MCF 10A (cell line): ENCODE results near the gene TCF25. TPM values are rescaled to one million over a fixed set of nuclear protein-coding genes. Genes with fewer than 3 reads are reported as not detected.

Source experiments
- BruUV-seq: library from RNA; stranded (reverse); fragments of 400-500 nt; replicated peaks from 2 replicates; lab custom pipeline; 2021; lab: Mats Ljungman, UMichigan
- CTCF ChIA-PET: fragments of 300-600 bp; sonication (Branson Sonifier 250); formaldehyde crosslinking; extraction: SDS; loops from one replicate; lab custom pipeline; 2021; ENCODE audit warnings: antibody characterized with exemption, inconsistent platforms; lab: Yijun Ruan, JAX
- POLR2A ChIA-PET: fragments of 300-600, 350-650 bp; sonication (Branson Sonifier 250); formaldehyde crosslinking; extraction: SDS; loops from one replicate; lab custom pipeline; 2020; ENCODE audit warnings: antibody characterized with exemption, inconsistent platforms; lab: Yijun Ruan, JAX
- DNase-seq: peaks from one replicate; pipeline ENCODE4 v3.0.0-alpha.2; 2018; ENCODE audit not compliant: unreplicated experiment
- H3K27ac Mint-ChIP-seq: one replicate; pipeline ENCODE4 v1.8.0; 2022; ENCODE audit warnings: mild to moderate bottlenecking, low read depth, mixed read lengths; ENCODE audit not compliant: unreplicated experiment
- H3K27me3 Mint-ChIP-seq: one replicate; pipeline ENCODE4 v1.8.0; 2022; ENCODE audit warnings: mixed read lengths; ENCODE audit not compliant: insufficient read depth, unreplicated experiment
- H3K36me3 Mint-ChIP-seq: one replicate; pipeline ENCODE4 v1.8.0; 2022; ENCODE audit warnings: mild to moderate bottlenecking, moderate library complexity, mixed read lengths; ENCODE audit not compliant: insufficient read depth, unreplicated experiment
- H3K4me1 Mint-ChIP-seq: one replicate; pipeline ENCODE4 v1.8.0; 2022; ENCODE audit warnings: mixed read lengths; ENCODE audit not compliant: insufficient read depth, unreplicated experiment
- H3K4me3 Mint-ChIP-seq: one replicate; pipeline ENCODE4 v1.8.0; 2022; ENCODE audit warnings: mild to moderate bottlenecking, moderate library complexity, mixed read lengths; ENCODE audit not compliant: unreplicated experiment
- H3K9me3 Mint-ChIP-seq: one replicate; pipeline ENCODE4 v1.8.0; 2022; ENCODE audit warnings: mixed read lengths; ENCODE audit not compliant: unreplicated experiment
- intact Hi-C: fragments of 100-400 bp; cut with micrococcal nuclease; formaldehyde crosslinking; loops from 2 replicates; pipeline ENCODE4 v1.14.1; 2022
- total RNA-seq: library from RNA; stranded (reverse); gene quantifications from 2 replicates; pipeline ENCODE4 v1.2.3, GENCODE V29; 2022
- TF ChIP-seq, protein P1 (sequence below): fragments of 200-600 bp; IDR thresholded peaks from one replicate; pipeline ENCODE4 v1.8.0; 2022; ENCODE audit warnings: antibody characterized with exemption, mild to moderate bottlenecking; ENCODE audit not compliant: unreplicated experiment

The TCF25 gene
- total RNA-seq, 1 experiment from 2014 or later: 239 TPM

GRCh38 chr16:89903908-89904515, 30.6 kb downstream of the TCF25 start:
- BruUV-seq: no TSS peak
- no peaks in the 10 kb centered on the region for H3K27me3 Mint-ChIP-seq
- no peak overlapping the region for H3K27ac Mint-ChIP-seq
- ChIA-PET POLR2A (interaction anchor here (1.1 kb wide), 1 partner anchor 18 kb away, joined by 4 read pairs; no protein-coding TSS in a partner anchor), CTCF (no interaction called here)
- TF ChIP-seq, protein P1, sequence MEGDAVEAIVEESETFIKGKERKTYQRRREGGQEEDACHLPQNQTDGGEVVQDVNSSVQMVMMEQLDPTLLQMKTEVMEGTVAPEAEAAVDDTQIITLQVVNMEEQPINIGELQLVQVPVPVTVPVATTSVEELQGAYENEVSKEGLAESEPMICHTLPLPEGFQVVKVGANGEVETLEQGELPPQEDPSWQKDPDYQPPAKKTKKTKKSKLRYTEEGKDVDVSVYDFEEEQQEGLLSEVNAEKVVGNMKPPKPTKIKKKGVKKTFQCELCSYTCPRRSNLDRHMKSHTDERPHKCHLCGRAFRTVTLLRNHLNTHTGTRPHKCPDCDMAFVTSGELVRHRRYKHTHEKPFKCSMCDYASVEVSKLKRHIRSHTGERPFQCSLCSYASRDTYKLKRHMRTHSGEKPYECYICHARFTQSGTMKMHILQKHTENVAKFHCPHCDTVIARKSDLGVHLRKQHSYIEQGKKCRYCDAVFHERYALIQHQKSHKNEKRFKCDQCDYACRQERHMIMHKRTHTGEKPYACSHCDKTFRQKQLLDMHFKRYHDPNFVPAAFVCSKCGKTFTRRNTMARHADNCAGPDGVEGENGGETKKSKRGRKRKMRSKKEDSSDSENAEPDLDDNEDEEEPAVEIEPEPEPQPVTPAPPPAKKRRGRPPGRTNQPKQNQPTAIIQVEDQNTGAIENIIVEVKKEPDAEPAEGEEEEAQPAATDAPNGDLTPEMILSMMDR: no peak
- DNase-seq: no peak
- H3K4me3 Mint-ChIP-seq: no peak overlapping the region
- intact Hi-C loops: no loop called here
- H3K9me3 Mint-ChIP-seq: no peaks in the 10 kb centered on the region
- H3K4me1 Mint-ChIP-seq: no peaks in the 10 kb centered on the region
- peaks cover 71% of the 10 kb centered on the region for H3K36me3 Mint-ChIP-seq

DNA sequence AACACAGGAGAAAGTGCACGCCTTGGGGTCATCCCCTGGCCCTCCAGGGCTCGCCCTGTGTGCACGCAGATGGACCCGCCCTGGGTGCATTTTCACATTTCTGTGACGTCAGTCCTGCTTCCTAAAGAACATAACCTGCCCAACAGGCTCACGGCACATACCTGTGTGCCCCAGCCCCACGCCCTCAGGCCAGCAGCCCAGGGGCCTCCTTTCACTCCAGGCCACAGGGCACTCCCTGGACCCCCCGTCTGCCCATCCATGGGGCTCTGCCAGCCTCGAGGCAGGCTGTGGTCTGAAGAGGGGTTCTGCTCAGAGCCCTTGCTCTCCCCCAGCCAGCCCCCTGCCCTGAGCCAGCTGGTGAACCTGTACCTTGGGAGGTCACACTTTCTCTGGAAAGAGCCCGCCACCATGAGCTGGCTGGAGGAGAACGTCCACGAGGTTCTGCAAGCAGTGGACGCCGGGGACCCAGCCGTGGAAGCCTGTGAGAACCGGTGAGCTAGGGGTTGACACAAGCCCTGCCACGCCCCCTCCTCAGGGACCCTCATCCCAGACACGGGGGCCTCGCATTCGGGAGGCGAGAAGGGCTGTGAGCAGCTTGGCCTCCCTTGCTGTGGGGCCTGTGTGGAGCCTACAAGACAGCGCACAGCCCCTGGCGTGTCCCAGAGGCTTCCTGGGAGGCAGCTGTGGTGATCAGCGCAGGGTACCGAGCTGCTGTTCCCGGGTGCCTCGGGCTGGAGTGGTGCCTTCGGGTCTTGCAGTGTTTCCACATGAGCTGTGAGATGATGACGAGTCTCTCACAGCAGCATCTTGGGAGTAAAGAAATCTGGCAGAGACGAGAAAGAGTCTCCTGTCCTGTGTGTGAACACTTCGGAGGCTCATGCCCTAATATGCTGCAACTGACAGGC, 31.5 kb downstream of the TCF25 start:
- H3K27ac Mint-ChIP-seq: no peak overlapping the region
- no TSS peak for BruUV-seq
- H3K9me3 Mint-ChIP-seq: no peaks in the 10 kb centered on the region
- H3K36me3 Mint-ChIP-seq: peaks cover 71% of the 10 kb centered on the region
- H3K4me3 Mint-ChIP-seq: no peak overlapping the region
- ChIA-PET CTCF (no interaction called here), POLR2A (interaction anchor here (0.8 to 1.1 kb wide), 2 partner anchors 17 to 32 kb away, joined by 4 to 6 read pairs; partner anchors contain the start of gene TCF25)
- no peak for DNase-seq
- H3K27me3 Mint-ChIP-seq: no peaks in the 10 kb centered on the region
- intact Hi-C loops: no loop called here
- TF ChIP-seq, protein P1: no peak
- H3K4me1 Mint-ChIP-seq: no peaks in the 10 kb centered on the region

DNA sequence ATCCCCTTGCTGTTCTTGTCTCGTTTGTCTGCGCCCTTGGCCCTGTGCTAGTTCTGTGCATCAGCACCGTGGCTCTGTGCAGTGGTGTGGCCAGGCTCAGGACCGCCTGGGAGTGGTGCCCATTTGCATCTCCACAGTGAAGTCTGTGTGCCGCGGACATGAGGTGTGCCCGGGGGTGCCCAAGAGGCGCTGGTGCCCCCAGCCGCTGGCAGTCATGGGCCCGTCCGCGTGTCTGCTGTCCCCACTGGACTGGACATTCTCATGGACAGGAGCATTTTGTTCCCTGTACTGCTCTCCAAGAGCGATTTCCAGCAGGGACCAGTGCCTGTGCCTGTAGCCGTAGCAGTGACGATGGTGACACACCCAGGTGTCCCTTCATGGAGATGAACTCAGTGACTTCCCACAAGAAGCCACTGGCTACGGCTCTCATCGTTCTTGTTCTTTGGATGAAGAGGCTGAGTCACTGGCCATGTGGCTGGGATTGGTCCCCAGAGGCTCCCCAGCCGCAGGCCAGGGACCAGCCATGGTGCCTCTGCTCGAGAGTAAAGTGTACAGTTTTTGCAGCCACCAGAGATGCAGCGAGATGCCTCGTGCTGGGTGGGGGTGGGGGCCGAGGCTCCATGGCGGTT, 32.2 kb downstream of the TCF25 start:
- H3K36me3 Mint-ChIP-seq: peaks cover 70% of the 10 kb centered on the region
- no peak overlapping the region for H3K4me3 Mint-ChIP-seq
- H3K27ac Mint-ChIP-seq: no peak overlapping the region
- ChIA-PET CTCF (no interaction called here), POLR2A (interaction anchor here (0.8 to 2.4 kb wide), 3 partner anchors 16 to 33 kb away, joined by 4 to 8 read pairs (median 6); partner anchors contain the start of gene TCF25)
- no peak for DNase-seq
- BruUV-seq: no TSS peak
- intact Hi-C loops: no loop called here
- TF ChIP-seq, protein P1: no peak
- no peaks in the 10 kb centered on the region for H3K4me1 Mint-ChIP-seq
- H3K9me3 Mint-ChIP-seq: no peaks in the 10 kb centered on the region
- no peaks in the 10 kb centered on the region for H3K27me3 Mint-ChIP-seq
